ENCODE results near the gene AIPL1.

AIPL1 gene

GRCh38 chr17:6475411-6475810 lies 40.5 kb upstream of the AIPL1 start:
- Histone ChIP-seq H3F3A (ENCODE audit: insufficient read depth, low read length) (no peaks in the 10 kb centered on the region), H3K79me2 (ENCODE audit: low read length) (no peaks in the 10 kb centered on the region), H3K4me1 (ENCODE audit: low read length) (no peaks in the 10 kb centered on the region), H3K27me3 (replicated peaks; ENCODE audit: insufficient read depth, low read length) (peaks cover 30% of the 10 kb centered on the region), H3K27ac (ENCODE audit: low read length) (no peak overlapping the region), H2AFZ (ENCODE audit: low read length) (no peak overlapping the region), H3K9ac (ENCODE audit: low read length) (no peak overlapping the region), H3K4me3 (ENCODE audit: low read length) (no peak overlapping the region), H3K36me3 (replicated peaks; ENCODE audit: insufficient read depth, low read length) (no peaks in the 10 kb centered on the region), H4K20me1 (ENCODE audit: insufficient read depth, low read length) (no peaks in the 10 kb centered on the region), H3K9me3 (replicated peaks; ENCODE audit: insufficient read depth, low read length) (no peaks in the 10 kb centered on the region), H3K4me2 (ENCODE audit: low read depth, low read length) (no peak overlapping the region), H3K9me2 (replicated peaks; ENCODE audit: insufficient read depth, low read length) (no peaks in the 10 kb centered on the region)
- DNase-seq: no peak
- TF ChIP-seq EZH2 (optimal IDR thresholded peaks at IDR 0.05; ENCODE audit: low read depth, low read length): no peak
- no peak for TF ChIP-seq EZH2phosphoT487 (IDR thresholded peaks at IDR 0.05; ENCODE audit: low read length)
- TF ChIP-seq CTCF (IDR thresholded peaks at IDR 0.05; ENCODE audit: low read length): no peak

- Histone ChIP-seq H3K4me1 (ENCODE audit: low read length) (no peaks in the 10 kb centered on the region), H3K27ac (ENCODE audit: low read length) (no peak overlapping the region), H3K79me2 (ENCODE audit: low read length) (no peaks in the 10 kb centered on the region), H3K27me3 (replicated peaks; ENCODE audit: insufficient read depth, low read length) (peaks cover 25% of the 10 kb centered on the region), H3K4me3 (ENCODE audit: low read length) (no peak overlapping the region), H3F3A (ENCODE audit: insufficient read depth, low read length) (no peaks in the 10 kb centered on the region), H3K9me2 (replicated peaks; ENCODE audit: insufficient read depth, low read length) (no peaks in the 10 kb centered on the region), H3K4me2 (ENCODE audit: low read depth, low read length) (no peak overlapping the region), H3K36me3 (replicated peaks; ENCODE audit: insufficient read depth, low read length) (no peaks in the 10 kb centered on the region), H4K20me1 (ENCODE audit: insufficient read depth, low read length) (no peaks in the 10 kb centered on the region), H2AFZ (ENCODE audit: low read length) (no peak overlapping the region), H3K9ac (ENCODE audit: low read length) (no peak overlapping the region), H3K9me3 (replicated peaks; ENCODE audit: insufficient read depth, low read length) (no peaks in the 10 kb centered on the region)
- TF ChIP-seq EZH2 (optimal IDR thresholded peaks at IDR 0.05; ENCODE audit: low read depth, low read length) (no peak), CTCF (IDR thresholded peaks at IDR 0.05; ENCODE audit: low read length) (no peak), EZH2phosphoT487 (IDR thresholded peaks at IDR 0.05; ENCODE audit: low read length) (no peak)
- no peak for DNase-seq
These were observed 40.0 kb upstream of the AIPL1 start for GRCh38 chr17:6474906-6475305.

- no peaks in the 10 kb centered on the region for H3K4me1 ChIP-seq (ENCODE audit: low read length)
- no peaks in the 10 kb centered on the region for H4K20me1 ChIP-seq (ENCODE audit: insufficient read depth, low read length)
- no peaks in the 10 kb centered on the region for H3K79me2 ChIP-seq (ENCODE audit: low read length)
- TF ChIP-seq CTCF (IDR thresholded peaks at IDR 0.05; ENCODE audit: low read length) (no peak), EZH2phosphoT487 (IDR thresholded peaks at IDR 0.05; ENCODE audit: low read length) (no peak), EZH2 (optimal IDR thresholded peaks at IDR 0.05; ENCODE audit: low read depth, low read length) (no peak)
- DNase-seq: no peak
- H2AFZ ChIP-seq (ENCODE audit: low read length): no peak overlapping the region
- no peaks in the 10 kb centered on the region for H3K36me3 ChIP-seq (replicated peaks; ENCODE audit: insufficient read depth, low read length)
- no peak overlapping the region for H3K4me2 ChIP-seq (ENCODE audit: low read depth, low read length)
- peaks cover 20% of the 10 kb centered on the region for H3K27me3 ChIP-seq (replicated peaks; ENCODE audit: insufficient read depth, low read length)
- no peak overlapping the region for H3K27ac ChIP-seq (ENCODE audit: low read length)
- no peaks in the 10 kb centered on the region for H3K9me3 ChIP-seq (replicated peaks; ENCODE audit: insufficient read depth, low read length)
- no peak overlapping the region for H3K9ac ChIP-seq (ENCODE audit: low read length)
- H3K4me3 ChIP-seq (ENCODE audit: low read length): no peak overlapping the region
- no peaks in the 10 kb centered on the region for H3K9me2 ChIP-seq (replicated peaks; ENCODE audit: insufficient read depth, low read length)
- no peaks in the 10 kb centered on the region for H3F3A ChIP-seq (ENCODE audit: insufficient read depth, low read length)
These were observed 39.5 kb upstream of the AIPL1 start for GRCh38 chr17:6474376-6474775.
